ENCODE results near the gene LIPJ.

- TF ChIP-seq POLR2A (IDR thresholded peaks at IDR 0.05; ENCODE audit: low read depth, low read length) (no peak), POLR2AphosphoS5 (IDR thresholded peaks at IDR 0.05; ENCODE audit: low read depth, low read length) (no peak), TAF1 (IDR thresholded peaks at IDR 0.05; ENCODE audit: borderline replicate concordance, low read depth, low read length) (no peak)
Measured at GRCh38 chr10:88592381-88592780, 5.8 kb downstream of the LIPJ start.
